PFSK-1 (cell line): ENCODE data around the gene HDAC11.

Experiments used
- FOXP2 ChIP-seq: optimal IDR thresholded peaks from 2 replicates; pipeline ENCODE3; 2011; ENCODE audit warnings: borderline replicate concordance, control low read depth, inconsistent platforms; ENCODE audit not compliant: insufficient read depth; ENCODE audit errors: extremely low read length, extremely low read depth
- POLR2AphosphoS5 ChIP-seq: IDR thresholded peaks from 2 replicates; pipeline ENCODE4 v1.6.1; 2012; ENCODE audit warnings: low read depth, mild to moderate bottlenecking, control low read depth, low read length, moderate library complexity
- REST ChIP-seq, 2 experiments: IDR thresholded peaks; 2 replicates each; pipeline versions ENCODE4 v1.6.1 to v1.8.0; 2011 to 2012; ENCODE audit warnings: low read depth in 2 of 2, low read length in 2 of 2, control low read depth in 1 of 2, inconsistent platforms in 1 of 2, mild to moderate bottlenecking in 1 of 2, moderate library complexity in 1 of 2; ENCODE audit not compliant: insufficient read depth in 1 of 2
- SIN3A ChIP-seq: IDR thresholded peaks from 2 replicates; pipeline ENCODE4 v1.6.1; 2012; ENCODE audit warnings: mild to moderate bottlenecking, low read length, moderate library complexity, borderline replicate concordance; ENCODE audit not compliant: insufficient read depth
- TAF1 ChIP-seq: IDR thresholded peaks from 2 replicates; pipeline ENCODE4 v1.6.1; 2012; ENCODE audit warnings: low read length, control low read depth, borderline replicate concordance; ENCODE audit not compliant: insufficient read depth

Gene HDAC11

GRCh38 chr3:13532631-13533030, 52.5 kb downstream of the HDAC11 start:
- no peak for TF ChIP-seq TAF1
- no peak for TF ChIP-seq SIN3A
- no peak for TF ChIP-seq FOXP2
- TF ChIP-seq REST (IDR thresholded peaks at IDR 0.05; ENCODE audit: insufficient read depth in 1 of 2, low read depth in 2 of 2, low read length in 2 of 2): no peak
- TF ChIP-seq POLR2AphosphoS5: no peak

GRCh38 chr3:13533885-13534301, 53.8 kb downstream of the HDAC11 start:
- TF ChIP-seq SIN3A (no peak), TAF1 (no peak)

- TF ChIP-seq TAF1 (no peak), SIN3A (no peak), POLR2AphosphoS5 (no peak), FOXP2 (no peak), REST (IDR thresholded peaks at IDR 0.05; ENCODE audit: insufficient read depth in 1 of 2, low read depth in 2 of 2, low read length in 2 of 2) (no peak)
These were observed 55.4 kb downstream of the HDAC11 start for GRCh38 chr3:13535526-13535875.

- TF ChIP-seq SIN3A: no peak
- TF ChIP-seq FOXP2: no peak
- TF ChIP-seq REST (IDR thresholded peaks at IDR 0.05; ENCODE audit: insufficient read depth in 1 of 2, low read depth in 2 of 2, low read length in 2 of 2): no peak
- TF ChIP-seq TAF1: no peak
- TF ChIP-seq POLR2AphosphoS5: no peak
These were observed 55.8 kb downstream of the HDAC11 start for GRCh38 chr3:13535905-13536304.

GRCh38 chr3:13536432-13536831, 56.3 kb downstream of the HDAC11 start:
- TF ChIP-seq POLR2AphosphoS5 (no peak), SIN3A (no peak), REST (IDR thresholded peaks at IDR 0.05; ENCODE audit: insufficient read depth in 1 of 2, low read depth in 2 of 2, low read length in 2 of 2) (no peak), TAF1 (no peak), FOXP2 (no peak)
